K562 (cell line): ENCODE measurements around the gene LAMTOR4.

ENCODE experiments used
- JUN ChIP-seq, 2 experiments: sonication (generic) in 1 of 2; formaldehyde crosslinking in 1 of 2; IDR thresholded peaks; 2 replicates each; pipeline versions ENCODE4 v1.6.1 to v1.8.0; 2012 to 2022; ENCODE audit warnings: borderline replicate concordance in 2 of 2, mild to moderate bottlenecking in 2 of 2, improper control_type of control experiment in 1 of 2, low read depth in 1 of 2, low read length in 1 of 2, missing genetic modification reagents in 1 of 2
- TAF7 ChIP-seq: fragments of 450-650 bp; IDR thresholded peaks from 2 replicates; pipeline ENCODE4 v1.6.1; 2016; ENCODE audit warnings: missing genetic modification characterization, missing compliant biosample characterization
- TF ChIP-seq, protein P1 (sequence below): sonication (generic); formaldehyde crosslinking; IDR thresholded peaks from 2 replicates; pipeline ENCODE4 v1.8.1; 2023; ENCODE audit warnings: mild to moderate bottlenecking, missing genetic modification reagents, moderate library complexity

DNA sequence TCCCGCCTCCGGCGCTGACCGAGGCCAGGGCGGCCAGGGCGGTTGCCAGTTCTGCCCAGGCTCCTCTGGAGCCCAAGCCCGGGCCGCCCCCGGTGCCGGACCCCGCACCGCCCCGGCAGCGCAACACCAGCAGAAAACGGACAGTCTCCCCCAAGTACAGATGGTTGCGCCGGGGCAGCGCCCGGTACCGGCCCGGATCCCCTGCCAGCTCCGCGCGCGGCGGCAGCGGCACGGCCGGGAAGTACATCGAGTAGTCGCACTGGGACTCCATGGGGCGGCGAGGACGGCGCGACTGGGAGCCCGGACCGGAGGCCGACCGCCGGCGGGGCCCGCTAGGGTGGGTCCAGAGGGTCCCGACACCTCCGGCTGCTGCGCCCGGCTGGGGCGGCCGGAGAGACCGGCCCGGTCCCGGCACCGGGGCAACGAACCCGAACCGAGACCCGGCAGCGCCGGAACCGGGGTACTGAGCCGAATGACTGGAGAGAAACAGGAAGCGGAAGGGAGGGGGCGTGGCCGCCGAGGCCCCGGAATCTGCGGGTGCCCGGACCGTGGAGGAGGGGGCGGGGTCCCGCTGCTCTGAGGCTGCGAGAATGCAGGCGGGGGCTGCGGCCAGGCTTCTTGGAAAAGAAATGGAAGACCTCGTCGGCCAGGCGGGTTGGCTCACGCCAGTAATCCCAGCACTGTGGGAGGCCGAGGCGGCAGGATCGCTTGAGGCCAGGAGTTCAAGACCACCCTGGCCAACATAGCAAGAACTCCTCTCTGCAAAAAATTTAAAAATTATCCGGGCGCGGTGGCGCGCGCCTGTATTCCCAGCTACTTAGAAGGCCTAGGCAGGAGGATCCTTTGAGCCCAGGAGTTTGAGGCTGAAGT lies 9.7 kb downstream of the LAMTOR4 start, which contains the start of gene TRAPPC14:
- TF ChIP-seq, protein P1, sequence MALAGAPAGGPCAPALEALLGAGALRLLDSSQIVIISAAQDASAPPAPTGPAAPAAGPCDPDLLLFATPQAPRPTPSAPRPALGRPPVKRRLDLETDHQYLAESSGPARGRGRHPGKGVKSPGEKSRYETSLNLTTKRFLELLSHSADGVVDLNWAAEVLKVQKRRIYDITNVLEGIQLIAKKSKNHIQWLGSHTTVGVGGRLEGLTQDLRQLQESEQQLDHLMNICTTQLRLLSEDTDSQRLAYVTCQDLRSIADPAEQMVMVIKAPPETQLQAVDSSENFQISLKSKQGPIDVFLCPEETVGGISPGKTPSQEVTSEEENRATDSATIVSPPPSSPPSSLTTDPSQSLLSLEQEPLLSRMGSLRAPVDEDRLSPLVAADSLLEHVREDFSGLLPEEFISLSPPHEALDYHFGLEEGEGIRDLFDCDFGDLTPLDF (CRISPR knock-in tag) = peak; percentile 67; the same call in 1 of the 2 replicates
- 0 out of 2 replicates have a peak, but pooled peaks have one; percentile 19 for TF ChIP-seq JUN (IDR thresholded peaks at IDR 0.05; ENCODE audit: borderline replicate concordance, low read depth, low read length)
- no peak for TF ChIP-seq JUN (CRISPR knock-in tag; IDR thresholded peaks at IDR 0.05; ENCODE audit: borderline replicate concordance)
- TF ChIP-seq TAF7 (tag) = 0 out of 2 replicates have a peak, but pooled peaks have one; percentile 44
